ENCODE results near the gene TTC39A. TPM values are rescaled to one million over a fixed set of nuclear protein-coding genes. Genes with fewer than 3 reads are reported as not detected.
A peak's percentile ranks its signal among the peaks of the same experiment; 100 is the strongest.

Gene TTC39A
- total RNA-seq, 1 donor from 2014 or later: 1.4 TPM

GRCh38 chr1:51263147-51263877 lies 67.0 kb downstream of the TTC39A start:
- Histone ChIP-seq H2AFZ (ENCODE audit: low read depth, low read length) (no peak overlapping the region), H3K4me3 (ENCODE audit: insufficient read depth, low read depth, low read length) (no peak overlapping the region), H3K79me2 (ENCODE audit: insufficient read depth, low read length) (peaks cover 81% of the 10 kb centered on the region), H3K27ac (ENCODE audit: low read depth, low read length) (peak overlapping the region; percentile 81), H3K9me3 (ENCODE audit: insufficient read depth, low read depth, low read length) (no peaks in the 10 kb centered on the region), H3K4me2 (ENCODE audit: low read length) (peak overlapping the region; percentile 41), H3K4me1 (ENCODE audit: insufficient read depth, low read length) (peaks cover 76% of the 10 kb centered on the region), H4K20me1 (ENCODE audit: insufficient read depth, low read length) (peaks cover 18% of the 10 kb centered on the region), H3K36me3 (ENCODE audit: insufficient read depth, low read length) (no peaks in the 10 kb centered on the region), H3K27me3 (ENCODE audit: insufficient read depth, low read length) (no peaks in the 10 kb centered on the region), H3K9ac (ENCODE audit: low read length) (peak overlapping the region; percentile 49)
- Mint-ChIP-seq H3K27ac (ENCODE audit: unreplicated experiment) (peak overlapping the region; percentile 95), H3K9me3 (ENCODE audit: unreplicated experiment) (no peaks in the 10 kb centered on the region), H3K27me3 (ENCODE audit: low read depth, unreplicated experiment) (no peaks in the 10 kb centered on the region), H3K4me3 (ENCODE audit: unreplicated experiment) (no peak overlapping the region), H3K4me1 (ENCODE audit: low read depth, unreplicated experiment) (peaks cover 83% of the 10 kb centered on the region), H3K36me3 (ENCODE audit: low read depth, unreplicated experiment) (no peaks in the 10 kb centered on the region)
- DNase-seq (ENCODE audit: low read depth) (no peak), FAIRE-seq (peak; percentile 34)
- TF ChIP-seq EZH2 (IDR thresholded peaks at IDR 0.05; ENCODE audit: insufficient read depth, low read length) (no peak), CTCF (IDR thresholded peaks at IDR 0.05; ENCODE audit: insufficient read depth, low read depth, low read length) (no peak)

GRCh38 chr1:51255331-51255730 lies 75.0 kb downstream of the TTC39A start:
- no peak overlapping the region for H3K9ac ChIP-seq (ENCODE audit: low read length)
- H3K36me3 Mint-ChIP-seq (ENCODE audit: low read depth, unreplicated experiment): no peaks in the 10 kb centered on the region
- no peak overlapping the region for H3K4me3 ChIP-seq (ENCODE audit: insufficient read depth, low read depth, low read length)
- H3K4me1 ChIP-seq (ENCODE audit: insufficient read depth, low read length): peaks cover 18% of the 10 kb centered on the region
- no peaks in the 10 kb centered on the region for H3K9me3 Mint-ChIP-seq (ENCODE audit: unreplicated experiment)
- no peak overlapping the region for H3K27ac ChIP-seq (ENCODE audit: low read depth, low read length)
- no peak overlapping the region for H3K4me3 Mint-ChIP-seq (ENCODE audit: unreplicated experiment)
- FAIRE-seq (no peak), DNase-seq (ENCODE audit: low read depth) (peak; percentile 43)
- no peaks in the 10 kb centered on the region for H3K9me3 ChIP-seq (ENCODE audit: insufficient read depth, low read depth, low read length)
- H3K27me3 ChIP-seq (ENCODE audit: insufficient read depth, low read length): no peaks in the 10 kb centered on the region
- no peaks in the 10 kb centered on the region for H3K36me3 ChIP-seq (ENCODE audit: insufficient read depth, low read length)
- no peak overlapping the region for H2AFZ ChIP-seq (ENCODE audit: low read depth, low read length)
- no peak overlapping the region for H3K27ac Mint-ChIP-seq (ENCODE audit: unreplicated experiment)
- peaks cover 83% of the 10 kb centered on the region for H4K20me1 ChIP-seq (ENCODE audit: insufficient read depth, low read length)
- H3K79me2 ChIP-seq (ENCODE audit: insufficient read depth, low read length): peaks cover 99% of the 10 kb centered on the region
- TF ChIP-seq EZH2 (IDR thresholded peaks at IDR 0.05; ENCODE audit: insufficient read depth, low read length): no peak
- TF ChIP-seq CTCF (IDR thresholded peaks at IDR 0.05; ENCODE audit: insufficient read depth, low read depth, low read length): no peak
- H3K4me1 Mint-ChIP-seq (ENCODE audit: low read depth, unreplicated experiment): peaks cover 36% of the 10 kb centered on the region
- H3K4me2 ChIP-seq (ENCODE audit: low read length): no peak overlapping the region
- no peaks in the 10 kb centered on the region for H3K27me3 Mint-ChIP-seq (ENCODE audit: low read depth, unreplicated experiment)

GRCh38 chr1:51253691-51254090 lies 76.7 kb downstream of the TTC39A start:
- no peak overlapping the region for H3K27ac Mint-ChIP-seq (ENCODE audit: unreplicated experiment)
- TF ChIP-seq EZH2 (IDR thresholded peaks at IDR 0.05; ENCODE audit: insufficient read depth, low read length): no peak
- TF ChIP-seq CTCF (IDR thresholded peaks at IDR 0.05; ENCODE audit: insufficient read depth, low read depth, low read length): no peak
- no peaks in the 10 kb centered on the region for H3K9me3 Mint-ChIP-seq (ENCODE audit: unreplicated experiment)
- Histone ChIP-seq H3K36me3 (ENCODE audit: insufficient read depth, low read length) (no peaks in the 10 kb centered on the region), H3K9me3 (ENCODE audit: insufficient read depth, low read depth, low read length) (no peaks in the 10 kb centered on the region), H4K20me1 (ENCODE audit: insufficient read depth, low read length) (peaks cover 85% of the 10 kb centered on the region), H3K4me2 (ENCODE audit: low read length) (no peak overlapping the region), H3K4me3 (ENCODE audit: insufficient read depth, low read depth, low read length) (no peak overlapping the region), H2AFZ (ENCODE audit: low read depth, low read length) (no peak overlapping the region), H3K9ac (ENCODE audit: low read length) (no peak overlapping the region), H3K79me2 (ENCODE audit: insufficient read depth, low read length) (peaks cover 99% of the 10 kb centered on the region), H3K4me1 (ENCODE audit: insufficient read depth, low read length) (peaks cover 8% of the 10 kb centered on the region), H3K27me3 (ENCODE audit: insufficient read depth, low read length) (no peaks in the 10 kb centered on the region), H3K27ac (ENCODE audit: low read depth, low read length) (no peak overlapping the region)
- FAIRE-seq (no peak), DNase-seq (ENCODE audit: low read depth) (no peak)
- peaks cover 19% of the 10 kb centered on the region for H3K4me1 Mint-ChIP-seq (ENCODE audit: low read depth, unreplicated experiment)
- no peaks in the 10 kb centered on the region for H3K36me3 Mint-ChIP-seq (ENCODE audit: low read depth, unreplicated experiment)
- H3K27me3 Mint-ChIP-seq (ENCODE audit: low read depth, unreplicated experiment): no peaks in the 10 kb centered on the region
- H3K4me3 Mint-ChIP-seq (ENCODE audit: unreplicated experiment): no peak overlapping the region
